Pons (tissue), 1 donor: ENCODE data around the gene MYRIP.
"Not testable (repeated sequence)": the region's sequence is repeated elsewhere in the genome, so short reads cannot be mapped to it uniquely, and the experiment has no call there.

ENCODE experiments used
- DNase-seq: peaks from one replicate; pipeline ENCODE4 v3.0.0-alpha.2; 2016; ENCODE audit warnings: low spot score

Gene MYRIP

GRCh38 chr3:40042752-40043443 is 233.5 kb downstream of the MYRIP start:
- no peak for DNase-seq

GRCh38 chr3:40043444-40043755 is 234.0 kb downstream of the MYRIP start:
- peak; percentile 23 for DNase-seq

- DNase-seq, result no peak
These were observed 235.1 kb downstream of the MYRIP start for GRCh38 chr3:40044487-40044886.

GRCh38 chr3:40045051-40045450 is 235.6 kb downstream of the MYRIP start:
- DNase-seq, result no peak

- no peak for DNase-seq
These were observed 236.7 kb downstream of the MYRIP start for GRCh38 chr3:40046149-40046548.

DNA sequence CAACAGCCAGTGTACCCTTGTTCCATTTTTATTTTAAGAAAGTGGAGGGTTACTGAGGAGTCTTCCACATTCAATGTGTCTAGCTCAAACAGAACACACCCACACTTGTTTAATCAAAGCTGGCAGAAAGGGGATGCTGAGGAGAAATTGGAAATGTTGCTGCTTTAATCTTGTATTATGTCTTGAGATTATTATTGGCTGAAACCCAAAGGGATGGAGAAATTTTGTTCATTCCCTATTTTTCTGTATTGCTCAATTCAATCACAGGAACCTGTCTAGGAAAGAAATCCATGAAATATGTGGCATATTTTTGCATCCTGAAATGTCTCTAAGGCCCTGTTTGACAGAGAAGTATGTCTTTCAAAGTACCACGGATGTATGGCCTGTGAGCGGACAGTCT is 238.0 kb downstream of the MYRIP start:
- no peak for DNase-seq

DNA sequence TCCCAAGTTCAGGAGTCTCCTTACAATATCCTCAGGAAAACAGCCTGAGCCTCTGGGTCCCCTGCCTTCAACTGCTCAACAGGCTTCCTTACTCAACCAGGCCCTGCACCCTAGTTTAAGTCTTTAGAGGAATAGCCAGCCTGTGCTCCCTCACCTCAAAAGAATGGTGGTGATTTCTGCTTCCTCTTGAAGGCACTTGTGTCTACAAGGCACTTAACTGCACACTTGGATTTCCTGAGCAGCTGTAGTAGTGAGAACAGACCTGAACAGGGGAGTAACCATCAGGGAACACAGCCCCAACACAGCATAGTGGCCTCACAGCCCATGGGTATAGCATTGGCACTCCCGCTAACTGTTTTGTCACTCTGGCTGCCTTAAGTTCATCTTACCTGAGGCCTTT is 244.3 kb downstream of the MYRIP start:
- DNase-seq, result no peak

DNA sequence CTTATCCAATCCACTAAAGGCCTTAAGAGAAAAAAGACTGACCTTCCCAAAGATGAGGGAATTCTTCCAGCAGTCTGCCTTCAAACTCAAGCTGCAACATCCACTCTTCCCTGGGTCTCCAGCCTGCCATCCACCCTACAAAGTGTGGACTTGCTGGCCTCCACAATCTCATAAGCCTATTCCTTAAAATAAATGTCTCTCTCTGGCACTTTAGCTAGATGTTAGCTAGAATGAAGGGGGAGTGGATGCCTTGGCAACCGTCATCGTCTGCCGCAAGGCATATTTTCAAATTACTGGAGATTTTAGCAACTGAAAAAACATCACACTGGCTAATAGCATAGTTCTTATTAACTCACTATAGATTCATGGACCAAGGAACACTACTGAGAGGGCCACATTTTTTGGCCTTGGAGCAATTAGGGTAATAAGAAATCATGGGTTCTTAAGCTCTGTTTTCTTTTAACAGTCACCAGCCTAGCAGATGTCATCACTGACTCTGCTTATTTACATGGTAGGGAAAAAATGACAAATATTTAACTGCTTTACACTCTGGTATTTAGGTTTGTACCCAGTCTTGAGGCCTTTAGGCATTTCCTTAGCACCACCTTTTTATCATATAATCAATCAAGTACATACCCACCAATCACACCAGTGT is 245.3 kb downstream of the MYRIP start:
- no peak for DNase-seq

GRCh38 chr3:40055361-40055760 is 246.0 kb downstream of the MYRIP start:
- no peak for DNase-seq

- no peak for DNase-seq
These were observed 246.5 kb downstream of the MYRIP start for GRCh38 chr3:40055956-40056355.

DNA sequence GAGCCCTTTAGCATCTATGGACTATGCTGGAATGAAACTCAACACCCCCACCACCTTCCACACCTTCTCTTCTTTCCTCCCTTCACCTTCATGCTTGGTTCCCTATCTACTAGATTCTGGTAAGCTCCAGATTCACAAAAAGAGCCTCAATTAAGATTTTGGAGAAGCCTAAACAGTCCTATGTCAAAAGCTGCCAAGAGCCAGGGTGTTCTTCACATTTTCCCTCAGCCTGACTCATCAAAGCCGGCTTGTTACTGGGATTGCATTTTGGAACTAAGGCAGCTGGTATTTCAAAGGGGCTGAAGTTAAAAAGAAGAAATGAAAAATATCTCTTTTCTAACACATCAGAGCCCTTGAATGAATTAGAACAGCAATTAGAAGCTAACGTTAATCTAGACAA is 247.7 kb downstream of the MYRIP start:
- no peak for DNase-seq

DNA sequence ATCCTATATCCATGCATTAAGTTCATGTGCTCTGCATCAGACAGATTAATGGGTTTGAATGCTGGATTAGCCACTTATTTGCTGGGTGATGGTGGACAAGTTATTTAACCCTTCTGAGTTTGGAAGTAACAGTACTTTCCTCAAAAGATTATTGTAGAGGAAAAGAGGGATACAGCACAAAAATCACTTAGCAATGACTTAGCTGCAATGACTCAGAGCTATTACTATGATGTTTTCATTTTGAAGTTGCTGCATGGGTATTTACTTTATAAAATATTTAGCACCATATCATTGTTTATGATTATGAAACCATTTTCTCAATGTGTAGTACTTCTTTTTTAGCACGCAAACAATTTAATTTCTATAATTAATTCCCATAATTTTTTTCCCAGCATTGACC is 248.4 kb downstream of the MYRIP start:
- DNase-seq, result no peak

GRCh38 chr3:40068636-40069035 is 259.2 kb downstream of the MYRIP start:
- no peak for DNase-seq

- no peak for DNase-seq
These were observed 261.4 kb downstream of the MYRIP start for GRCh38 chr3:40070816-40071215.

- no peak for DNase-seq
These were observed 262.4 kb downstream of the MYRIP start for GRCh38 chr3:40071683-40072238.

GRCh38 chr3:40073310-40074007 is 264.1 kb downstream of the MYRIP start:
- DNase-seq, result no peak

- not testable (repeated sequence) for DNase-seq
These were observed 267.7 kb downstream of the MYRIP start for GRCh38 chr3:40077139-40077538.

- not testable (repeated sequence) for DNase-seq
These were observed 268.6 kb downstream of the MYRIP start for GRCh38 chr3:40077828-40078492.

GRCh38 chr3:40078590-40078989 is 269.2 kb downstream of the MYRIP start:
- DNase-seq, result no peak

DNA sequence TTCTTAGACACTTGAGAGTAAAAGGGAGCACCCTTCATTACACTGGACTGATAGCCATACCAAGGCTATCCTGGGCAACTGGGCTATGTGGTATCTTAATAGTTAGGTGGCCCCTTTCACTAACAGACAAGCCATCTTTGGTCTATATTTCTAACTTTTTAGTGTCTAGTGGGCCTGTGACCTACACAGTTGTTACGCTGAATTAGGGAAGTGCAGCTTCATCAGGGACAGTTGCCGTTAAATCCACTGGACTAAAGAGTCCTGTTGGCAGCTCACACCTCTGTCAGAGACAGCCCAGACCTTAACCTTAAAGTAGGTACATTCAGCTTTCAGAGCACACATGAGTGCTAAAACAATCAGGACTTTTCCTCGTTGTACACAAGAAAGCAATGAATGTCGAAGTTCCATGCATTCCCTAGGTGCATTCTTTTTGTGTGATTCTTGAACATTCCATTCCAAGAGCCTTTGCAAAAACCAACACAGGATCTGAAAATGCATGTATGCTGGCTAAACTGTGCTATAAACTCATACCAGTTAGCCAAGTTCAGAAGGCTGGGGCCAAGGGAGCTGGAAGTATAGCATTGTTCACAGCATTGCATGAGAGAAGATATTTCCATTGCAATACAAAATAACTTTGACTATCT is 269.9 kb downstream of the MYRIP start:
- no peak for DNase-seq

DNA sequence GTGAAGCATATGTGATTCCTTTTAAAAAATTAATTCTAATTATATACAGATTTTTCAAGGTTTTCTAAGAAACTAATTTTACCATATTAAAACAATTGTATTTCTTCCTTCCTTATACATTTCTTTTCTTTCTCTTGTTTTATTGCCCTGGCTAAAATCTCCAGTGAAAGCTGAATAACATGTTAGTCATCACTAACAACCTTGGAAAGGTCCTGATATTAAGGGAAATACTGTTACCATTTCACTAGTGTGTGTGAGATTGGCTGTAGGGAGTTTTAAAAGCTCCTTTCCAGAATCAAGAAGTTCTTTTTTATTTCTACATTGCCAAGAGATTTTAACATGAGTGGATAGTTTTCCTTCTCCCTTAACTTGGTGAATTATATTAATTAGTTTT is 270.4 kb downstream of the MYRIP start:
- no peak for DNase-seq

GRCh38 chr3:40083066-40083465 is 273.7 kb downstream of the MYRIP start:
- no peak for DNase-seq
